Activated T-cell treated with anti-CD3 and anti-CD28 coated beads, Interleukin-2, amount 50 U/mL, for 4 hours (primary cell): Measurements from ENCODE around the gene KDM6B. TPM values are rescaled to one million over a fixed set of nuclear protein-coding genes. Genes with fewer than 3 reads are reported as not detected.

ENCODE experiments used
- ATAC-seq, 2 donors: fragments of 200-7000 bp; cut with Tn5 transposase; one replicate each; pipeline ENCODE4 v1.10.0; 2021
- DNase-seq: peaks from one replicate; pipeline ENCODE4 v3.0.0-alpha.2; 2020
- H3K27me3 Mint-ChIP-seq: one replicate; pipeline ENCODE4 v1.8.0; 2021; ENCODE audit warnings: low read depth, mixed read lengths
- H3K36me3 Mint-ChIP-seq: one replicate; pipeline ENCODE4 v1.8.0; 2022; ENCODE audit warnings: mixed read lengths; ENCODE audit not compliant: insufficient read depth
- H3K4me1 Mint-ChIP-seq: one replicate; pipeline ENCODE4 v1.8.0; 2021; ENCODE audit warnings: low read depth, mixed read lengths
- H3K4me3 Mint-ChIP-seq: one replicate; pipeline ENCODE4 v1.8.0; 2021; ENCODE audit warnings: mild to moderate bottlenecking, moderate library complexity, mixed read lengths
- H3K9me3 Mint-ChIP-seq: one replicate; pipeline ENCODE4 v1.8.0; 2021; ENCODE audit warnings: mixed read lengths
- total RNA-seq, 3 donors: library from RNA; stranded (reverse); gene quantifications; one replicate each; pipeline ENCODE4 v1.2.1, GENCODE V29; 2021

The KDM6B gene
- total RNA-seq, 3 donors from 2014 or later = 187 to 226 (median 206) TPM

DNA sequence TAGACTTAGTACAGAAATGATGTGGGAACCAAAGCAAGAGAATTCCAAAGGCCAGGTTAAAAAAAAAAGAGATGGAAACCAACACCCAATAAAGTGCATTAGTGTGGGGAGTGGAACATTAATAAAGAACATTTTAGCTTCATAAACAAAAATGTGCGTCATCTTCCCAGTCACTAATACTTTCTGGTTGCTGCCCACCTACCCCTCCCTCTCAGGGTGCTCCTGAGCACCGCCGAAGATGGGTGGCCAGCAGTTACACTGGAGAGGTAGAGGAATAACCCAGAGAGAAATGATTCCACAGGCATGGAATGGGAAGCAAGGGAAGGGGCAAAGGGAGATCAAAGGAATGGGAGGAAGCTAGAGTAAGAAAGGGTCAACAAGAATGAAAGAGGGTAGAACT is 48.6 kb downstream of the KDM6B start:
- no peak for ATAC-seq
- Mint-ChIP-seq H3K36me3 (no peaks in the 10 kb centered on the region), H3K4me1 (peaks cover 3% of the 10 kb centered on the region), H3K9me3 (no peaks in the 10 kb centered on the region), H3K4me3 (no peak overlapping the region), H3K27me3 (no peaks in the 10 kb centered on the region)
- DNase-seq = no peak

Other genes with a start within 250 kb of the KDM6B start
- gene SOX15, start 244.1 kb upstream of the KDM6B start, total RNA-seq = under 1 TPM; 0.20 to 0.38 (median 0.24) TPM
- 10 to 100 TPM; 53.7 to 57.6 (median 54.2) TPM for gene FXR2, start 219.3 kb upstream of the KDM6B start, total RNA-seq
- 10 to 100 TPM; 14.9 to 18.1 (median 16.8) TPM for gene SAT2, start 206.4 kb upstream of the KDM6B start, total RNA-seq
- gene SHBG, start 204.1 kb upstream of the KDM6B start, total RNA-seq = not detected
- under 1 TPM; 0.10 to 0.24 (median 0.13) TPM for gene ATP1B2, start 183.3 kb upstream of the KDM6B start, total RNA-seq
- gene TP53, start 146.7 kb upstream of the KDM6B start, total RNA-seq = 100 to 1,000 TPM in 1 of 3 donors, 10 to 100 TPM in 2; 93.0 to 106 (median 98.9) TPM
- gene WRAP53, start 145.7 kb upstream of the KDM6B start, total RNA-seq = 10 to 100 TPM; 27.3 to 34.9 (median 34.3) TPM
- under 1 TPM in 1 of 3 donors, not detected in 2; 0.08 TPM for gene EFNB3, start 129.0 kb upstream of the KDM6B start, total RNA-seq
- gene DNAH2, start 116.5 kb upstream of the KDM6B start, total RNA-seq = not detected
- gene TMEM88, start 20.8 kb downstream of the KDM6B start, total RNA-seq = 10 to 100 TPM in 1 of 3 donors, 1 to 10 TPM in 2; 8.9 to 11.1 (median 9.9) TPM
- 10 to 100 TPM; 40.4 to 47.5 (median 41.5) TPM for gene NAA38, start 23.3 kb downstream of the KDM6B start, total RNA-seq
- gene CYB5D1, start 23.8 kb downstream of the KDM6B start, total RNA-seq = 10 to 100 TPM; 19.7 to 20.8 (median 20.6) TPM
- 100 to 1,000 TPM; 117 to 127 (median 123) TPM for gene CHD3, start 54.6 kb downstream of the KDM6B start, total RNA-seq
- gene RNF227, start 82.1 kb downstream of the KDM6B start, total RNA-seq = 1 to 10 TPM; 4.7 to 5.5 (median 5.0) TPM
- 10 to 100 TPM; 10.3 to 11.5 (median 11.4) TPM for gene KCNAB3, start 95.6 kb downstream of the KDM6B start, total RNA-seq
- 100 to 1,000 TPM; 123 to 134 (median 124) TPM for gene TRAPPC1, start 97.7 kb downstream of the KDM6B start, total RNA-seq
- gene CNTROB, start 98.0 kb downstream of the KDM6B start, total RNA-seq = 10 to 100 TPM; 31.8 to 37.1 (median 34.6) TPM
- under 1 TPM in 1 of 3 donors, not detected in 2; 0.46 TPM for gene GUCY2D, start 168.4 kb downstream of the KDM6B start, total RNA-seq
- gene ALOX15B, start 204.8 kb downstream of the KDM6B start, total RNA-seq = under 1 TPM in 1 of 3 donors, not detected in 2; 0.14 TPM